Metanephros (tissue), 2 donors: ENCODE measurements around the gene MSMO1. TPM values are rescaled to one million over a fixed set of nuclear protein-coding genes. Genes with fewer than 3 reads are reported as not detected.

Experiments used
- small RNA-seq: library from RNA; depleted of rRNA; stranded (forward); fragments of <200 nt; gene quantifications from one replicate; pipeline ENCODE3, GENCODE V24; 2014; ENCODE audit warnings: low replicate concordance
- total RNA-seq: library from RNA; depleted of rRNA; stranded (reverse); fragments of >200 nt; gene quantifications from one replicate; pipeline ENCODE4 v1.2.3, GENCODE V29; 2014

Gene MSMO1
- 68.4 TPM for total RNA-seq

GRCh38 chr4:165327211-165328100 lies at the start of gene MSMO1:
TSS of gene MSMO1 (plus strand) at chr4:165327669. CDS start at chr4:165333371, 5,702 bp downstream.

GRCh38 chr4:165378745-165379677 lies 51.5 kb downstream of the MSMO1 start, which contains the start of gene CPE:
TSS of gene CPE (plus strand) at chr4:165379008. CDS start at chr4:165379222, 214 bp downstream.

Small RNA genes within 50 kb of the gene (small RNA-seq; reads per million reads assigned to genes)
- gene MIR578, result not detected

Other genes starting within 250 kb of the MSMO1 start
- gene TMEM192, start 214.8 kb upstream of the MSMO1 start, total RNA-seq, result 16.7 TPM
- 12.7 TPM for gene KLHL2, start 120.1 kb upstream of the MSMO1 start, total RNA-seq
- gene CPE, start 51.3 kb downstream of the MSMO1 start, total RNA-seq, result 93.4 TPM